Keratinocyte (primary cell): ENCODE data around the gene XRN2. TPM values are rescaled to one million over a fixed set of nuclear protein-coding genes. Genes with fewer than 3 reads are reported as not detected.

ENCODE experiments used
- DNase-seq: peaks from one replicate; pipeline ENCODE4 v3.0.0-alpha.2; 2011; ENCODE audit warnings: low read depth, missing footprints, low spot score
- FAIRE-seq: peaks from 2 replicates; lab custom pipeline; 2011; peaks lifted over from hg19 to GRCh38; lab: Jason Lieb, UNC
- H2AFZ ChIP-seq: 2 replicates; pipeline ENCODE4 v1.6.0; 2012; ENCODE audit warnings: low read length, control low read depth, inconsistent platforms; ENCODE audit not compliant: control insufficient read depth
- H3K27ac ChIP-seq: 2 replicates; pipeline ENCODE4 v1.5.1; 2011; ENCODE audit warnings: low read length; ENCODE audit not compliant: control insufficient read depth, insufficient read depth
- H3K27me3 ChIP-seq: 3 replicates; pipeline ENCODE4 v1.6.0; 2011; ENCODE audit warnings: low read length; ENCODE audit not compliant: control insufficient read depth, insufficient read depth; ENCODE audit errors: extremely low read depth
- H3K36me3 ChIP-seq, 2 experiments: 2 replicates in 1 of 2; 3 replicates in 1 of 2; pipeline ENCODE4 v1.5.1; 2011; ENCODE audit warnings: low read length in 2 of 2, mild to moderate bottlenecking in 1 of 2; ENCODE audit not compliant: control insufficient read depth in 2 of 2, insufficient read depth in 2 of 2; ENCODE audit errors: extremely low read depth in 1 of 2
- H3K4me1 ChIP-seq: 3 replicates; pipeline ENCODE4 v1.5.1; 2011; ENCODE audit warnings: low read length; ENCODE audit not compliant: control insufficient read depth, insufficient read depth; ENCODE audit errors: extremely low read depth
- H3K4me2 ChIP-seq: 3 replicates; pipeline ENCODE4 v1.6.0; 2011; ENCODE audit warnings: low read depth, low read length; ENCODE audit not compliant: control insufficient read depth, insufficient read depth; ENCODE audit errors: extremely low read depth
- H3K4me3 ChIP-seq, 3 experiments: fragments of 200-600 bp in 1 of 3; sonication (generic) in 1 of 3; 2 replicates in 2 of 3; 3 replicates in 1 of 3; pipeline ENCODE4 v1.5.1; 2011 to 2016; ENCODE audit warnings: low read length in 3 of 3, mild to moderate bottlenecking in 3 of 3, control low read depth in 2 of 3, inconsistent platforms in 1 of 3, low read depth in 1 of 3, mixed read lengths in 1 of 3, mixed run types in 1 of 3, moderate library complexity in 1 of 3; ENCODE audit not compliant: control insufficient read depth in 2 of 3, insufficient read depth in 2 of 3; ENCODE audit errors: extremely low read depth in 1 of 3
- H3K79me2 ChIP-seq: 2 replicates; pipeline ENCODE4 v1.6.0; 2012; ENCODE audit warnings: low read length; ENCODE audit not compliant: control insufficient read depth, insufficient read depth
- H3K9ac ChIP-seq: 3 replicates; pipeline ENCODE4 v1.6.0; 2011; ENCODE audit warnings: low read length; ENCODE audit not compliant: control insufficient read depth, insufficient read depth; ENCODE audit errors: extremely low read depth
- H3K9me1 ChIP-seq: 3 replicates; pipeline ENCODE4 v1.6.0; 2011; ENCODE audit warnings: low read length; ENCODE audit not compliant: control insufficient read depth, insufficient read depth; ENCODE audit errors: extremely low read depth
- H3K9me3 ChIP-seq: 2 replicates; pipeline ENCODE4 v1.5.1; 2012; ENCODE audit warnings: low read depth, low read length; ENCODE audit not compliant: control insufficient read depth
- H4K20me1 ChIP-seq: 3 replicates; pipeline ENCODE4 v1.6.0; 2011; ENCODE audit warnings: low read length; ENCODE audit not compliant: control insufficient read depth, insufficient read depth; ENCODE audit errors: extremely low read depth
- CTCF ChIP-seq, 3 experiments: IDR thresholded peaks in 1 of 3; conservative IDR thresholded peaks in 1 of 3; optimal IDR thresholded peaks in 1 of 3; 2 replicates in 2 of 3; 3 replicates in 1 of 3; pipeline versions ENCODE3 to v1.5.1; 2011; ENCODE audit warnings: low read length in 3 of 3, mild to moderate bottlenecking in 3 of 3, moderate library complexity in 2 of 3, control low read depth in 1 of 3, inconsistent platforms in 1 of 3; ENCODE audit not compliant: insufficient read depth in 2 of 3; ENCODE audit errors: extremely low read depth in 1 of 3
- EZH2 ChIP-seq: IDR thresholded peaks from one replicate; pipeline ENCODE4 v1.6.1; 2012; ENCODE audit warnings: inconsistent platforms, mild to moderate bottlenecking, low read length, moderate library complexity
- dilution Hi-C: fragments of 300-500 bp; cut with MboI; formaldehyde crosslinking; loops from one replicate; pipeline ENCODE4 v1.7.0; 2020; ENCODE audit warnings: low sequenced_read_pairs; ENCODE audit not compliant: extremely low pct_ligation_motif_present
- polyA plus RNA-seq, 5 experiments: library from polyadenylated mRNA; depleted of rRNA in 3 of 5; stranded (reverse) in 3 of 5; stranded (forward) in 1 of 5; unstranded in 1 of 5; fragments of >200 nt; gene quantifications; 1 replicate in 1 of 5; 2 replicates in 3 of 5; 3 replicates in 1 of 5; pipeline versions ENCODE4 v1.2.1 to v1.2.3, GENCODE V29; 2011 to 2012; ENCODE audit warnings: missing spikeins in 2 of 5, low read depth in 1 of 5, low replicate concordance in 1 of 5
- small RNA-seq, 3 experiments: library from RNA; depleted of rRNA; stranded (forward); fragments of <200 nt; gene quantifications; one replicate each; pipeline ENCODE3, GENCODE V24; 2012; ENCODE audit warnings: low read depth in 3 of 3, low replicate concordance in 1 of 3; ENCODE audit not compliant: insufficient read length in 3 of 3

The XRN2 gene
- polyA plus RNA-seq, 1 donor (not counting 4 experiments of a cell fraction or from before 2014, with no cell fraction given): 85.8 TPM

GRCh38 chr20:21437816-21438215, 134.7 kb downstream of the XRN2 start:
- no peaks in the 10 kb centered on the region for H3K9me3 ChIP-seq
- H3K4me3 ChIP-seq: no peak overlapping the region
- H3K27ac ChIP-seq: no peak overlapping the region
- dilution Hi-C loops: no loop called here
- no peak overlapping the region for H3K9ac ChIP-seq
- no peaks in the 10 kb centered on the region for H3K79me2 ChIP-seq
- H3K4me2 ChIP-seq: no peak overlapping the region
- TF ChIP-seq CTCF (optimal IDR thresholded peaks at IDR 0.05 in 1 of 3, IDR thresholded peaks at IDR 0.05 in 1 of 3, conservative IDR thresholded peaks at IDR 0.05 in 1 of 3; ENCODE audit: extremely low read depth in 1 of 3, insufficient read depth in 2 of 3, low read length in 3 of 3) (no peak), EZH2 (no peak)
- peaks cover 17% of the 10 kb centered on the region for H3K4me1 ChIP-seq
- H4K20me1 ChIP-seq: no peaks in the 10 kb centered on the region
- no peaks in the 10 kb centered on the region for H3K9me1 ChIP-seq
- no peaks in the 10 kb centered on the region for H3K27me3 ChIP-seq
- no peak overlapping the region for H2AFZ ChIP-seq
- H3K36me3 ChIP-seq: no peaks in the 10 kb centered on the region
- no peak for DNase-seq
- no peak for FAIRE-seq

Small RNA genes within 50 kb of the gene (small RNA-seq; reads per million reads assigned to genes)
- 0 reads per million in 3 experiments for gene RN7SKP140

Other genes with a start within 250 kb of the XRN2 start
- not detected in 3 replicates for gene LINC00237, start 197.0 kb upstream of the XRN2 start, polyA plus RNA-seq
- gene KIZ, start 177.2 kb upstream of the XRN2 start, polyA plus RNA-seq: 10.9 to 21.3 TPM (median 12.1 TPM) in 3 replicates
- gene NKX2-4, start 94.2 kb downstream of the XRN2 start, polyA plus RNA-seq: not detected in 3 replicates
- gene NKX2-2, start 210.7 kb downstream of the XRN2 start, polyA plus RNA-seq: not detected in 3 replicates